Stimulated activated effector memory CD8-positive, alpha-beta T cell treated with anti-CD3 and anti-CD28 coated beads, Interleukin-12 subunit alpha, Interleukin-12 subunit beta, amount 100 ng/mL, for 72 hours (primary cell): ENCODE results near the gene RNU1-1.
"Not testable (repeated sequence)": the region's sequence is repeated elsewhere in the genome, so short reads cannot be mapped to it uniquely, and the experiment has no call there.

Experiments
- ATAC-seq: fragments of 150-1000 bp; cut with Tn5 transposase; 2 replicates; pipeline ENCODE4 v1.10.0; 2021
- DNase-seq, 2 donors: peaks; one replicate each; pipeline ENCODE4 v3.0.0; 2021 to 2022; ENCODE audit warnings: low spot score in 2 of 2
- H3K27ac Mint-ChIP-seq: one replicate; pipeline ENCODE4 v1.8.0; 2022; ENCODE audit warnings: mild to moderate bottlenecking, mixed read lengths
- H3K36me3 Mint-ChIP-seq: one replicate; pipeline ENCODE4 v1.8.0; 2022; ENCODE audit warnings: mild to moderate bottlenecking, mixed read lengths
- H3K4me1 Mint-ChIP-seq: one replicate; pipeline ENCODE4 v1.8.0; 2022; ENCODE audit warnings: mixed read lengths
- H3K4me3 Mint-ChIP-seq: one replicate; pipeline ENCODE4 v1.8.0; 2022; ENCODE audit warnings: mild to moderate bottlenecking, mixed read lengths
- H3K9me3 Mint-ChIP-seq: one replicate; pipeline ENCODE4 v1.8.0; 2022; ENCODE audit warnings: mixed read lengths

Gene RNU1-1

DNA sequence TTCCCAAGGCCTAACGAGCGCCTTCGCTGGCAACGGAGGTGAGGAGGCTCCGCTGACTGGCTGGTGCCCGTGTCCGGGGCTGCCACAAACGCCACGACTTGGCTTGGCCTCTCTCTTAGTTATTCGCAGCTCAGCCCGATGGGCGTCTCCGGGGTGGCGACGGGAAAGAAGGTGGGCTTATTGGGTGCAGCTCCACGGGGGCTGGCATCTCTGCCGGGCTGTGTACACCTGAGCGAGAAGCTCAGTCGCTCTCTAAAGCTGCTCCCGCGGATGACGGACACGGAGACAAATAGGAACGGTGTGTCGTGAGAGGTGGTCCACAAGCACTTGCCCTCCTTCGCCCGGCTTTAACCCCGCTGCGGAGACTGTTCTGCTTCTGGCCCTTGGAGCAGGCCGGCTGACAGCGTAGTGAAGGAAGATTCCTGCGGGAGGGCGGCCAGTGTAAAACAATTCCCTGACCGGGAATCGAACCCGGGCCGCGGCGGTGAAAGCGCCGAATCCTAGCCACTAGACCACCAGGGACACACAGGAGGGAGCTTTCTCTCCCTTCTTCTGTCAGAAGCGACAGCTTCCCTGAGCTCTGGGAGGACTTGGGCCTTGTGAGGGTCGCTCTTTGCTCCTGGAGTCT, 20.9 kb upstream of the RNU1-1 start:
- H3K36me3 Mint-ChIP-seq, H3K4me1 Mint-ChIP-seq, H3K9me3 Mint-ChIP-seq: not testable (repeated sequence)
- peak overlapping the region; percentile 65 for H3K4me3 Mint-ChIP-seq
- DNase-seq (peak in 1 of 2 donors; percentile 82), ATAC-seq (peak; percentile 82)
- peak overlapping the region; percentile 58 for H3K27ac Mint-ChIP-seq

DNA sequence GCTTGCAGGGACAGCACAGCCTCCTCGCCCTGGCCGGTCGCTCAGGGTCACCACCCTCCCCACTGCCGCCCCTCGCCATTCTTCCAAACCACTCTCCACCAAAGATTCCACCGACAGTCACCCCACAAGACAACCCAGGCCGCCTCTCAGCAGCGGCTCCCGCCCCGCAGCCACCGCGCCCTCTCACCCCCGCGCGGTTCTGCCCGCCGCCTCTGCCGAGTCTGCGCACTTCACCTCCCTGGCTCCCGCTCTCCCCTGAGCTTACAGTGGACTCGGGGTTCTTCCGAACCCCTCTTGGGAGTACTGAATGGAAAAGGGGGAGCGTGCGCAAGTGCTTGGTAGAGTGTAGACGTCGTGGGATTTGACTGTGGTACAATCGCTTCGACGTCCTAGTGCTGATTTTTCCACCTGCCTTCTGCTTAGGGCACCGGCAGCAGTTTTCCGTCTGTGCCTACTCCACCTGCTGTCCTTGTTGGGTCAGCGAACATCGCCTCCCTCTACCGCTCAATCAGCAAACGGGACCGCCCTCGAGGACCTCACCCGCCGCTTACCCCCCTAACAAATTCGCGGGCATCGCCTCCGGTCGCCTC, 20.2 kb upstream of the RNU1-1 start:
- H3K9me3 Mint-ChIP-seq, H3K36me3 Mint-ChIP-seq, H3K4me1 Mint-ChIP-seq, DNase-seq, H3K27ac Mint-ChIP-seq: not testable (repeated sequence)
- peak overlapping the region; percentile 65 for H3K4me3 Mint-ChIP-seq
- peak; percentile 40 for ATAC-seq

DNA sequence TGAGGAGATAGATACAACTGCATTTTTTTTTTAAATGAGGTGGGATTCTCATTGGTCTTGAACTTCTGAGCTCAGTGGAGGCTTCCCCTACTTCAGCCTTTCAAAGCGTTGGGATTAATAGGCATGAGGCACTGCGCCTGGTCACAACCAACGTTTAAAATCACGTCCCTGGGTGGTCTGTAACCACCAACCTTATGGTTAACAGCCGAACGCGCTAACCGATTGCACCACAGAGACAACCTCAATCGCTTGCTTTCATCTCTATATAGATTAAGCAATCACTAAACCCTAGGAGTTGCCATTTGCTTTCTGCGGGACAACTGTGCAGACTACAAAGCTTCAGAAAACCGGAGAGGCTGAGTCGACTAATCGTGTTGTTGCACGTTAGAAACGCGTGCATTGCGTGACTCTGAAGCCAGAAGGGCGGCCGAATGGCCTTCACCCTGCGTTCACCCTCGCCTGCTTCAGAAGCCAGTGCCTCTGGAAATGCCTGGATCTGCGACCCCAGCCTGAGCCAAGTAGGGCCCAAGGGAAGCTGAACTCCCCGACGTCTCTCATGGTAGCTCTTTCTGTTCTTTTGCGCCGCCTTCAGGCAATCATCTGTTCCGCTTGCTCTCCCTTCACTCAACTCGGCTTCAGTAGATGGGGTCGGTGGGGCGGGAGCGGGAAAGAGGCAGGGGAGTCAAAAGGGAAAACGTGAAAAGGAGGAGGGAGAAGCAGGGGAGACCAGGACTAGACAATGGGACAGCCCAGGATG, 18.3 kb upstream of the RNU1-1 start:
- H3K9me3 Mint-ChIP-seq, H3K4me1 Mint-ChIP-seq, ATAC-seq, DNase-seq, H3K27ac Mint-ChIP-seq, H3K36me3 Mint-ChIP-seq: not testable (repeated sequence)
- H3K4me3 Mint-ChIP-seq, result peak overlapping the region; percentile 24

DNA sequence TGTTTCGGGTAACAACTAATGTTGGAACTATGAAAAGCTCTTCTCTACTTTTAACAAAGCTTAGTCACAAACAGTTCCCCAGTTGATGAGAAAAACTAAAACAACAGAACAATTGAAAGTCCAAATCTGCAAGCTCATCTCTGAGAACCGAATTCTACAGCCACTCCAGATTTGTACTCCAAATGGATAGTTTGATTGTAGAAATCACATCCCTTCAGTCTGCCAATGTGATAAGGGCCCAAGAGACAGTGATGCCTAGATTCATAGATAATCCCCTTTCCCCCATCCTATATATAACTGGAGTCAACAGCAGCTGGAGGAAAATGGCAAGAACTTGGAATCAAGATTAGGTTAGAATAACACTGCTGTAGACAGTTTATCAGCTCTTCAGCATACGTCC, 14.3 kb upstream of the RNU1-1 start:
- H3K36me3 Mint-ChIP-seq, H3K27ac Mint-ChIP-seq, DNase-seq, H3K9me3 Mint-ChIP-seq, H3K4me3 Mint-ChIP-seq, H3K4me1 Mint-ChIP-seq, ATAC-seq: not testable (repeated sequence)

DNA sequence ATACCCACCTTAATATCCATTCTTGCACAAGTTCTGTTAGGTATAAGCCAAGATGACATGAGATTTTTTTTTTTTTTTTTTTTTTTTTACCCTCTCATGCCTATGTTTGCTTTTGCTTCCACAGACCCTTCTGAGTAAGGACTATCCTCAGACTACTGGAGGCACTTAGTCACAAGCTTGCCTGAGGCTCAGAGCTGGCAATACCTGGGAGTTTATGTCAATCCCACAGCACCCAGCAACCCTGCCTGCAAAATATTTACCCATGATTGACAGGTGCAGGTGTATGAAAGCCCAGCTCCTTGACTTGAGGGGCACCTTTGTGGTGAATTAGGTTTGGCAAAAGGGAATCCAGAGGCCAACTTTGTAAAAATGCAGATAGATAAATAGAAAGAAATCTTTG, 11.7 kb upstream of the RNU1-1 start:
- not testable (repeated sequence) for ATAC-seq, H3K4me3 Mint-ChIP-seq, DNase-seq, H3K27ac Mint-ChIP-seq, H3K9me3 Mint-ChIP-seq, H3K36me3 Mint-ChIP-seq, H3K4me1 Mint-ChIP-seq

DNA sequence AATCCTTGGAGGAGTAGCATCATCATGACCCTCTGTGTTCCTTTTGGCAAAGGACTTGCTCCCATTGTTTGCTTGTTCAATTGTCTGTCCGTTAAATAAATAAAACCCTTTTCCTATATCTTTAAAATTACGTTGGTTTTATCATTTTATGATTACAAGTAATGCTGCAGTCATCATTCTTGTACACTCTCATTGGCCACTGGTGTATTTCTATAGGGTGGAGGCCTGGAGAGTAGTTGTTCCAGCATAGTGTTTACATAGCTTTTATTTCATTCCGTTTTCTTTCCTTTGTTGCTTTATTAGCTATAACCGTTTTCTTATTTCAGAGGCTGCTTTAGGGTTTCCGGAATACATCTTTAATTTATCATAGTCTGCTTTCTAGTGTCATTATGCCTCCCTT, 7.6 kb upstream of the RNU1-1 start:
- not testable (repeated sequence) for DNase-seq, H3K27ac Mint-ChIP-seq, H3K4me1 Mint-ChIP-seq, H3K9me3 Mint-ChIP-seq, H3K36me3 Mint-ChIP-seq, H3K4me3 Mint-ChIP-seq, ATAC-seq

DNA sequence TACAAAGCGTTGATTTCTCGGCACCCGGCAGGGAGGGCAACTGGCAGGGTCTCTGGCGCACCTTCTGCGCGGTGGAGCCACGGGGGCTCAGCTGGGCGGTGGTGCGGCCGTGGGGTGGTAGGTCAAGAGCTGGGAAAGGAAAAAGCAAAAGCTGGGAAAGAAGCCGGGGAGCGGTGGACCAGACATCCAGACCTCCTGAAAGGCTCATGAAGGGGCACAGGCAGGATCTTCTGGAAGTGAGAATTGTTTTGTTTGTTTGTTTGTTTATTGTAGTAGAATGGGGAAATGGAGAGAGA, 7.2 kb upstream of the RNU1-1 start:
- DNase-seq (no peak), ATAC-seq (no peak)
- Mint-ChIP-seq H3K27ac (no peak overlapping the region), H3K4me1 (peaks cover 8% of the 10 kb centered on the region), H3K9me3 (no peaks in the 10 kb centered on the region), H3K36me3 (no peaks in the 10 kb centered on the region), H3K4me3 (no peak overlapping the region)

DNA sequence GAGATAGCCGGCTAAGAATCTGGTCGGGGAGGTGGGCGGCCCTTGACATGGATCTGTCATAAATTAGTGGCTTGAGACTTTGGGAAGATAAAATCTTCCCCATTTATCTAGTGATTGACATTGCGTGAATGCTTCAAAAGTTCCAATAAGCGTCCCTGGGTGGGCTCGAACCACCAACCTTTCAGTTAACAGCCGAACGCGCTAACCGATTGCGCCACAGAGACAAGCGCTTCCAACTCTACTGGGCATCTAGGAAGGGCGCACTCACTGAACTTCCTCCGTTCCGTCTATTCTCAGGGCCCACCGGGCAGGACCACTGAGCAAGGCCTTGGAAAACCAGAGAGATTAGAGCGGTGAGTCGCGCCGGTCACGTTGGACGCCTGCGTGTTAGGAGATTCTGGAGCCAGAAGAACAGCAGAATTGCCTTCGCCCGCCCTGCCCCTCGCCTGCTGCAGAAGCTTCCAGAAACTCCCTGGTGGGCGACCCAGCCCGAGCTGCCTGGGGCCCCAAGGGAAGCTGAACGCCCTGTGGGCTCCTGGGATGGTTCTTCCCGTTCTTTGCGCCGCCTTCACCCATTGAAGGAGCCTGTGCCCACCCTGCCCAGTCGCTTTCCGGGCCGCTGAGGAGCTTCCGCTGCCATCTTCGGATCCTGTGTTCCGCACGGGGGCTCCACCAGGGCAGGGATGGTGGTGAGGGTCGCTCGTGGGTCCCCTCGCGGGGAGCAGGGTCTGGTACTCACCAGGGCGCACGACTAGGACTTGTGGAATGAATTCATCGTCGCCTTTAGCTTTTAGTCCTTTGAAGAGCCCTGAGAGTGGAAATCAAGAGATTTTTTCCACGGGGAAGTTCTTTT, 6.6 kb upstream of the RNU1-1 start:
- not testable (repeated sequence) for DNase-seq, H3K4me1 Mint-ChIP-seq, ATAC-seq, H3K27ac Mint-ChIP-seq, H3K9me3 Mint-ChIP-seq, H3K36me3 Mint-ChIP-seq
- H3K4me3 Mint-ChIP-seq, result peak overlapping the region; percentile 9

DNA sequence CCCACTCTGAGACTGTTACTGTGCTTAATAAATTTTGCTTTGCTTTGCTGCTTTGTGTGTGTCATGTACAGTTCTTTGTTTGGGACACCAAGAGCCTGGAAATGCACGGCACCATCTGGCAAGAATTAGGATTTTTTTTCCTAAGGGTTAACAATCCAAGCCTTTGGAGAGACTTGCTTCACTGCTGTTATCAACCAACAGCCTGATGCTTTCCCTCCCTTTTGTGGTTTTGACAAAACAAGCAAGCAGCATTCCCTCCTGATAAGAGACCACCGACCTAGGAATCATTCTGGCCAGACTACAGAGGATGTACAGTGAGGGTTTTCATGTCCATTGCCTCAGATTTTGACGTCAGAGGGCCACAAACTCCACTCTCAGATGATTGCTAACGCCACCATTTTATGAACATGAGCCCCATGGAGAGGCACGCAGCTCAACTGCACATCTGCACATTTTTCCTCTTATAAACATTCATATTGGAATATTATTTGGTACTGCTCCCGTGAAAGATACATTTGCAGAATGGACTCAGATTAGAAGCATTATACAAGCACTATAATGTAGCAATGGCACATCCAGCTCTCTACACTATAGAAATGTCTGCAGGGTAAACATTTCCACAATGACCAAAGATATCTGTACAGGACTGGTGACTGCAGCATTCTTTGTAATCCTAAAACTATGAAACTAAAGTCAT, 5.3 kb upstream of the RNU1-1 start:
- not testable (repeated sequence) for H3K9me3 Mint-ChIP-seq, ATAC-seq, H3K4me3 Mint-ChIP-seq, H3K27ac Mint-ChIP-seq, DNase-seq, H3K4me1 Mint-ChIP-seq, H3K36me3 Mint-ChIP-seq

DNA sequence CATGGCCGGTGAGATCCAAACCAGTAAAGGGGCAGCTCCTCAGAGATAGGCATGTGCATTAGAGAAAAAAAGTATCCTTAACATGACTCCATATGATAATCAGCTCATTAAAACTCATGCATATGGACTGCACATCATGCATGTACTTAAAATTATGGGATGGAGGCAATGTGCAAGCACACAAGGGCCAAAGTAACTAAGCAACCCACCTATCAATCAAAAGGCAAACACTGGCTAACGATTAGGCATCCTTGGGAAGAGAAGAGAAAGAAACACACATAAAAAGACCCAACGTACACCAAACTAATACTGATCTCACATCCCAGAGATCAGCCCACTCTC, 4.8 kb upstream of the RNU1-1 start:
- DNase-seq, H3K4me1 Mint-ChIP-seq, H3K36me3 Mint-ChIP-seq, H3K27ac Mint-ChIP-seq, H3K4me3 Mint-ChIP-seq, H3K9me3 Mint-ChIP-seq, ATAC-seq: not testable (repeated sequence)

DNA sequence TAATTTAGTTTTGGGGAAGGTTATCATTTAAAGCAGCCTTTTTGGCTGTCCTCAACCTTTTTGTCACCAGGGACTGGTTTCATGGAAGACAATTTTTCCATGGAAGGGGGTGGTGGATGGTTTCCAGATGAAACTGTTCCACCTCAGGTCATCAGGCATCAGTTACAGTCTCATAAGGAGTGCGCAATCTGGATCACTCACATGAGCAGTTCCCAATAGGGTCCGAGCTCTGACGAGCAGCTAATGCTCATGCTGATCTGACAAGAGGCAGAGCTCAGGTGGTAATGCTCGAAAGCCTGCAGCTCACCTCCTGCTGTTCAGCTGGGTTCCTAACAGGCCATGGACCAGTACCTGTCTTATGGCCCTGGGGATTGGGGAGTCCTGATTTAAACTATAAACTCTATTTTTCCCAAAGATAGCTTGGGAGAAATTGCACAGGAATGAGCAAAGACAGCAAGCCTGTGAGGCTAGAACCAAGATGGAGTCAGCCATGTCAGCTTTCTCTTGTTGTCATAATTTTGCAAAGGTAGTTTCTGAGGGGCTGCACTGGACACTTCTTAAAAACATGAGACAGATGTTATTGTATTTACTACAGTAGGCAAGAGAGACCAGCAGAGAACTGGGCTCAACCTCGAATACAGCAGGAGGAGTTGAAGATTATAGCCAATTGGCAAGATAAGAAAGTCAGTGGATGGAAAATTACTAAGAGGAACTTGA, 2.8 kb upstream of the RNU1-1 start:
- H3K9me3 Mint-ChIP-seq, DNase-seq, ATAC-seq, H3K36me3 Mint-ChIP-seq, H3K4me3 Mint-ChIP-seq, H3K4me1 Mint-ChIP-seq, H3K27ac Mint-ChIP-seq: not testable (repeated sequence)

DNA sequence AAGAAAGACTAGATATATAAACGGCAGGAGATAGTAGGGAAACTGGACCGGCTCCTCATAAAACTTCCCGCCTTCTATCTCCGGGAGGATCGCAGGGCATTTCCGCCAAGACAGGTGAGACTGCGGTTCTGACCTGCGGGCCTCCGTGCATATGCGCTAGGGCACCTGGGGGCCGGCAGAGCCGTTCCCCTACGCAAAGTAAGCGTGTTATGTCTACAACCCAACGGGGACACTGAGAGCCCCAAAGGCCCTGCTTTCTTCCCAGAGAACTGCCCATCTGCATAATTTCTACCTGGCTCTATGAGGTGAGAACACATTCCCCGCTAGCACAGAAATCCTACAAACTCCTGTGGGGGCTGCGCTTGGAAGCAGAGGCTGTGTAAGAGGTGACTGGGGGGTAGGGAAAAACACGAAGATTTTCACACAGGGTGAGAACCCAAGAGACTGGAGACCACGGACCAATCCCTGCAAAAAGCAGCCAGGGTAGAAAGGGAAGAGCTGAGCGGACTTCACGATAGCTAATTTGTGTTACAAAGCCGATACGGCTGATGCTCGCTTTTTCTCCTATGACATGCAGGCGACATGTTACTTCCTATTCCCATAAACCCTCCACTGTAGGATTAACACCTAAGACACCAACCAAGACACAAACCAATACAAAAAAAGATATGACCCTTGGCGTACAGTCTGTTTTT, 526 bp downstream of the RNU1-1 start:
- H3K4me1 Mint-ChIP-seq, H3K9me3 Mint-ChIP-seq, H3K4me3 Mint-ChIP-seq, H3K27ac Mint-ChIP-seq, H3K36me3 Mint-ChIP-seq: not testable (repeated sequence)
- DNase-seq (peak; percentile 42 to 85), ATAC-seq (peak; percentile 98)

DNA sequence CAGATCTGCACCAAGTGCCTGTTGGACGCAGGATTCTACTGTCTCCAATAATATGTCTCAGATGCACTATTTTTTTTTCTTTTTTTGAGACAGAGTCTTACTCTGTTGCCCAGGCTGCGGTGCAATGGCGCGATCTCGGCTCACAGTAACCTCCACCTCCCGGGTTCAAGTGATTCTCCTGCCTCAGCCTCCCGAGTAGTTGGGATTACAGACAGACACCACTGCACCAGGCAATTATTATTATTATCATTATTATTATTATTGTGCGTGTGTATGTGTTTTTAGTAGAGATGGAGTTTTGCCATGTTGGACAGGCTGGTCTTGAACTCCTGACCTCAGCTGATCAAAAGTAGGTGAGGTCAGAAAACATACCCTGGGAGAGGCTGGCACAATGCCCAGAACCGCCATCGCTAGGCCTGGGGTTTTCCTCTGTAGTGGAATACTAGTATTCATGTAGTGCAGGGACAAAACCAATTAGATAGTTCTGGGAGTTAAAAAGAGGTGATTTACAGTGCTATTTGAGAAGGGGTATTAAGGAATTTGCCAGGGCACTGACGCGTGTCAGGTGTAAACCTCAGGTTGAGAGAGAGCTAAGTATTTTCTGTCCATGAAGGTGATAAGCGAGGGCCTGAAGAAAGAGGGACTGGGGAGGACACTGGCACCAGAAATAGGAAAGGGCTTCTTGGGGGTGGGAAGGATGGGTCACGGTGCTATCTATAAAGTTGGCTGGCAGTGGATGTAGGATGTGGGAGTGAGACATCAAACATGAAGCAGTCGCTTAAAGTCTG, 1.3 kb downstream of the RNU1-1 start:
- not testable (repeated sequence) for H3K27ac Mint-ChIP-seq, H3K4me1 Mint-ChIP-seq, H3K4me3 Mint-ChIP-seq, H3K36me3 Mint-ChIP-seq, H3K9me3 Mint-ChIP-seq
- DNase-seq, result peak in 1 of 2 donors; percentile 68
- peak; percentile 31 for ATAC-seq

DNA sequence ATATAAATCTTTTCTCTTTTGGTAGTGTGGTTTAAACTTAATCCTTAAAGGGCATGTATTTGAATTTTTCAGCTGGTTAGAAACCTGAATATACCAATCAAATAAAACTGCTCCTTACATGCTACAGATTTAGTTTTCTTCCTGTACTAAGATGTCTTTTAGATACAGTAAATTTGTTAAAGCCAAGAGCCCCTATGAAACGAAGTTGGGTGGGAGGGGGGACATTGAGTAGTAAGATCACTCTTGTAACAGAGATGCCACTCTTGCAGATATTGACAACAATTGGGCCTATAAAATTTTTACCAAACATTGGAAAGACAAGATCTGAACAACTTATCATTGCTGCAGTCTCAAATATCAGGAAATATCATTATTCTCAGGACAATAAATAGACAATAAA, 2.2 kb downstream of the RNU1-1 start:
- H3K4me3 Mint-ChIP-seq, H3K4me1 Mint-ChIP-seq, ATAC-seq, DNase-seq, H3K9me3 Mint-ChIP-seq, H3K36me3 Mint-ChIP-seq, H3K27ac Mint-ChIP-seq: not testable (repeated sequence)
